H1 (cell line): ENCODE results near the gene PROK1. TPM values are rescaled to one million over a fixed set of nuclear protein-coding genes. Genes with fewer than 3 reads are reported as not detected.

Source experiments
- CTCF ChIA-PET: fragments of 300-600 bp; sonication (Branson Sonifier 250); formaldehyde crosslinking; loops from one replicate; lab custom pipeline; 2021; ENCODE audit not compliant: partially characterized antibody; lab: Charles Lee
- POLR2A ChIA-PET: fragments of 300-600 bp; sonication (Branson Sonifier 250); formaldehyde crosslinking; loops from one replicate; lab custom pipeline; 2021; ENCODE audit warnings: inconsistent platforms; ENCODE audit not compliant: partially characterized antibody; lab: Charles Lee
- DNase-seq, 2 experiments: peaks; one replicate each; pipeline versions ENCODE4 v3.0.0 to v3.0.0-alpha.2; 2010 to 2022; ENCODE audit warnings: low spot score in 2 of 2, low read depth in 1 of 2, mixed read lengths in 1 of 2
- FAIRE-seq: peaks from 2 replicates; lab custom pipeline; 2011; peaks lifted over from hg19 to GRCh38; lab: Jason Lieb, UNC
- H2AFZ ChIP-seq: 2 replicates; pipeline ENCODE4 v1.8.1; 2012; ENCODE audit warnings: low read length, inconsistent platforms
- H2AK5ac ChIP-seq: 2 replicates; pipeline ENCODE4 v1.6.1; 2013; ENCODE audit warnings: low read depth, low read length
- H2BK120ac ChIP-seq: replicated peaks from 2 replicates; pipeline ENCODE3; 2013; ENCODE audit warnings: low read depth, low read length, inconsistent platforms
- H2BK12ac ChIP-seq: 2 replicates; pipeline ENCODE4 v1.6.1; 2013; ENCODE audit warnings: low read depth, low read length
- H2BK15ac ChIP-seq: 2 replicates; pipeline ENCODE4 v1.6.1; 2013; ENCODE audit warnings: low read length
- H2BK20ac ChIP-seq: 2 replicates; pipeline ENCODE4 v1.6.1; 2013; ENCODE audit warnings: low read length
- H2BK5ac ChIP-seq: 2 replicates; pipeline ENCODE4 v1.6.1; 2013; ENCODE audit warnings: low read depth, low read length
- H3K14ac ChIP-seq: 2 replicates; pipeline ENCODE4 v1.6.1; 2013; ENCODE audit warnings: inconsistent platforms; ENCODE audit not compliant: insufficient read length
- H3K18ac ChIP-seq: 2 replicates; pipeline ENCODE4 v1.6.1; 2013; ENCODE audit warnings: low read length; ENCODE audit errors: extremely low read depth
- H3K23ac ChIP-seq: 2 replicates; pipeline ENCODE4 v1.6.1; 2013; ENCODE audit warnings: inconsistent platforms; ENCODE audit not compliant: insufficient read length
- H3K23me2 ChIP-seq: 2 replicates; pipeline ENCODE4 v1.6.1; 2013; ENCODE audit warnings: low read depth, low read length
- H3K27ac ChIP-seq: 2 replicates; pipeline ENCODE4 v1.6.1; 2011; ENCODE audit warnings: low read depth, low read length, inconsistent platforms
- H3K27me3 ChIP-seq, 4 experiments: replicated peaks in 1 of 4; 1 replicate in 1 of 4; 2 replicates in 3 of 4; pipeline versions ENCODE4 v1.6.1 to v1.8.1; 2011 to 2013; ENCODE audit warnings: low read length in 3 of 4, mild to moderate bottlenecking in 3 of 4, inconsistent platforms in 2 of 4, mixed read lengths in 2 of 4, moderate library complexity in 1 of 4; ENCODE audit not compliant: control insufficient read depth in 3 of 4, insufficient read depth in 3 of 4; ENCODE audit errors: extremely low read depth in 1 of 4
- H3K36me3 ChIP-seq, 4 experiments: 2 replicates each; pipeline versions ENCODE4 v1.6.1 to v1.8.1; 2011 to 2013; ENCODE audit warnings: mild to moderate bottlenecking in 4 of 4, low read length in 3 of 4, moderate library complexity in 2 of 4, control low read depth in 1 of 4, inconsistent platforms in 1 of 4; ENCODE audit not compliant: insufficient read depth in 4 of 4, control insufficient read depth in 2 of 4
- H3K4ac ChIP-seq: replicated peaks from 2 replicates; pipeline ENCODE3; 2013; ENCODE audit warnings: low read length, low read depth, mixed read lengths, inconsistent platforms; ENCODE audit not compliant: insufficient read length
- H3K4me1 ChIP-seq, 4 experiments: replicated peaks in 1 of 4; 1 replicate in 1 of 4; 2 replicates in 3 of 4; pipeline versions ENCODE4 v1.6.1 to v1.8.1; 2011 to 2013; ENCODE audit warnings: low read length in 3 of 4, inconsistent platforms in 2 of 4, mixed read lengths in 1 of 4; ENCODE audit not compliant: insufficient read depth in 4 of 4, control insufficient read depth in 3 of 4
- H3K4me2 ChIP-seq, 2 experiments: 2 replicates each; pipeline versions ENCODE4 v1.6.1 to v1.8.1; 2011 to 2013; ENCODE audit warnings: low read depth in 2 of 2, low read length in 2 of 2, control low read depth in 1 of 2, inconsistent platforms in 1 of 2, mild to moderate bottlenecking in 1 of 2; ENCODE audit not compliant: insufficient read depth in 1 of 2
- H3K4me3 ChIP-seq, 4 experiments: fragments of 200-600, 300-600 bp in 1 of 4; sonication (generic), shearing (Covaris generic), sonication (Bioruptor Twin) in 1 of 4; 2 replicates each; pipeline versions ENCODE4 v1.5.1 to v1.8.1; 2011 to 2016; ENCODE audit warnings: low read length in 4 of 4, low read depth in 3 of 4, control low read depth in 2 of 4, inconsistent platforms in 2 of 4, mild to moderate bottlenecking in 2 of 4, mixed read lengths in 1 of 4, moderate library complexity in 1 of 4; ENCODE audit not compliant: insufficient read depth in 2 of 4; ENCODE audit errors: extremely low read depth in 1 of 4
- H3K56ac ChIP-seq: replicated peaks from 2 replicates; pipeline ENCODE3; 2013; ENCODE audit warnings: low read depth, mild to moderate bottlenecking, mixed read lengths, low read length, inconsistent platforms; ENCODE audit not compliant: insufficient read length
- H3K79me1 ChIP-seq: 2 replicates; pipeline ENCODE4 v1.6.1; 2013; ENCODE audit warnings: low read depth, low read length, control low read depth
- H3K79me2 ChIP-seq, 2 experiments: 2 replicates each; pipeline versions ENCODE4 v1.6.1 to v1.8.1; 2012 to 2013; ENCODE audit warnings: low read length in 2 of 2, mild to moderate bottlenecking in 2 of 2, inconsistent platforms in 1 of 2; ENCODE audit not compliant: insufficient read depth in 2 of 2, control insufficient read depth in 1 of 2
- H3K9ac ChIP-seq, 4 experiments: replicated peaks in 1 of 4; 1 replicate in 1 of 4; 2 replicates in 3 of 4; pipeline versions ENCODE4 v1.6.1 to v1.8.1; 2011 to 2013; ENCODE audit warnings: low read depth in 3 of 4, low read length in 3 of 4, control low read depth in 2 of 4, mild to moderate bottlenecking in 2 of 4, moderate library complexity in 2 of 4, inconsistent platforms in 1 of 4; ENCODE audit errors: extremely low read depth in 1 of 4
- H3K9me3 ChIP-seq, 2 experiments: 2 replicates each; pipeline versions ENCODE4 v1.6.1 to v1.8.1; 2012 to 2013; ENCODE audit warnings: mild to moderate bottlenecking in 2 of 2, moderate library complexity in 2 of 2, control low read depth in 1 of 2, inconsistent platforms in 1 of 2, low read depth in 1 of 2, low read length in 1 of 2, mixed read lengths in 1 of 2; ENCODE audit not compliant: insufficient read depth in 2 of 2
- H4K20me1 ChIP-seq, 2 experiments: replicated peaks in 1 of 2; 2 replicates each; pipeline versions ENCODE3 to v1.8.1; 2011 to 2013; ENCODE audit warnings: inconsistent platforms in 2 of 2, low read length in 2 of 2, mild to moderate bottlenecking in 1 of 2; ENCODE audit not compliant: insufficient read depth in 2 of 2, control insufficient read depth in 1 of 2
- H4K5ac ChIP-seq: 2 replicates; pipeline ENCODE4 v1.6.1; 2013; ENCODE audit warnings: low read length, low read depth, mixed read lengths, inconsistent platforms; ENCODE audit not compliant: insufficient read length
- H4K8ac ChIP-seq: 2 replicates; pipeline ENCODE4 v1.8.0; 2013; ENCODE audit warnings: mild to moderate bottlenecking, moderate library complexity, low read length, inconsistent platforms; ENCODE audit not compliant: insufficient read depth; ENCODE audit errors: extremely low read depth
- H4K91ac ChIP-seq: replicated peaks from 2 replicates; pipeline ENCODE3; 2013; ENCODE audit warnings: low read length, mixed read lengths, inconsistent platforms; ENCODE audit not compliant: insufficient read length
- CTCF ChIP-seq, 3 experiments: IDR thresholded peaks; 1 replicate in 2 of 3; 2 replicates in 1 of 3; pipeline versions ENCODE4 v1.5.1 to v1.6.1; 2011; ENCODE audit warnings: low read length in 3 of 3, mild to moderate bottlenecking in 3 of 3, inconsistent platforms in 2 of 3, low read depth in 1 of 3, moderate library complexity in 1 of 3; ENCODE audit not compliant: insufficient read depth in 1 of 3; ENCODE audit errors: control extremely low read depth in 1 of 3
- EP300 ChIP-seq, 2 experiments: IDR thresholded peaks; 1 replicate in 1 of 2; 2 replicates in 1 of 2; pipeline ENCODE4 v1.6.1; 2011 to 2012; ENCODE audit warnings: low read depth in 2 of 2, low read length in 2 of 2, mild to moderate bottlenecking in 2 of 2, borderline replicate concordance in 1 of 2, inconsistent platforms in 1 of 2, moderate library complexity in 1 of 2
- MAFK ChIP-seq: IDR thresholded peaks from 2 replicates; pipeline ENCODE4 v1.6.1; 2012; ENCODE audit warnings: low read depth, mild to moderate bottlenecking, improper control_type of control experiment, low read length
- NRF1 ChIP-seq: IDR thresholded peaks from 2 replicates; pipeline ENCODE4 v1.6.1; 2011; ENCODE audit warnings: mild to moderate bottlenecking, low read depth, low read length, improper control_type of control experiment
- SP2 ChIP-seq: IDR thresholded peaks from 2 replicates; pipeline ENCODE4 v1.6.1; 2012; ENCODE audit warnings: mild to moderate bottlenecking, low read length, inconsistent platforms
- YY1 ChIP-seq: IDR thresholded peaks from 2 replicates; pipeline ENCODE4 v1.6.1; 2011; ENCODE audit warnings: low read depth, mild to moderate bottlenecking, low read length
- WGBS, 2 experiments: shearing (Covaris generic) in 1 of 2; methylation state at CpG; one replicate each; pipeline versions ENCODE4 v1.1.6 to v1.1.7; 2013 to 2015; ENCODE audit warnings: low lambda C conversion rate in 2 of 2, mixed read lengths in 2 of 2, inconsistent platforms in 1 of 2, low coverage in 1 of 2, missing lambda C conversion rate in 1 of 2; ENCODE audit not compliant: insufficient replicate concordance in 2 of 2, insufficient coverage in 1 of 2, insufficient read length in 1 of 2; ENCODE audit errors: extremely low coverage in 1 of 2, missing lambda C conversion rate in 1 of 2; 5-methylcytosine and 5-hydroxymethylcytosine counted together
- polyA plus RNA-seq, 7 experiments: library from polyadenylated mRNA; depleted of rRNA in 3 of 7; stranded (reverse) in 5 of 7; unstranded in 2 of 7; fragments of >200 nt in 5 of 7; fragments of 200-250 nt in 2 of 7; gene quantifications; 1 replicate in 5 of 7; 2 replicates in 1 of 7; 4 replicates in 1 of 7; pipeline versions ENCODE4 v1.2.1 to v1.2.3, GENCODE V29; 2011 to 2013; ENCODE audit warnings: missing spikeins in 2 of 7, mixed read lengths in 2 of 7
- total RNA-seq: library from RNA; stranded (reverse); fragmentation: NEBNext Ultra II Directional; extraction: Animal tissue kit (Norgen Biotek cat#: 25700); gene quantifications from 2 replicates; pipeline ENCODE4 v1.2.1, GENCODE V29; 2021

The PROK1 gene
- total and polyA plus RNA-seq, 2 of the 8 experiments (the other 6 are each of a cell fraction or from before 2014, with no cell fraction given), result 0.12 TPM; not detected in 1

- H3K4me1 ChIP-seq, result no peaks in the 10 kb centered on the region
- H2BK120ac ChIP-seq, result no peak overlapping the region
- no peak overlapping the region for H3K14ac ChIP-seq
- no peaks in the 10 kb centered on the region for H3K9me3 ChIP-seq
- no peak overlapping the region for H4K5ac ChIP-seq
- DNase-seq (no peak), FAIRE-seq (no peak)
- H2BK15ac ChIP-seq, result no peak overlapping the region
- no peak overlapping the region for H3K4me2 ChIP-seq
- no peaks in the 10 kb centered on the region for H3K79me2 ChIP-seq
- H2BK20ac ChIP-seq, result no peak overlapping the region
- H4K91ac ChIP-seq, result no peak overlapping the region
- H3K79me1 ChIP-seq, result no peaks in the 10 kb centered on the region
- no peak overlapping the region for H3K56ac ChIP-seq
- 79% methylated on average over 7 of the region's 7 CpGs; no CpG with 5 or more reads in 1 of the 2 experiments for WGBS, 2 experiments
- H3K36me3 ChIP-seq, result no peaks in the 10 kb centered on the region
- H3K27me3 ChIP-seq, result no peaks in the 10 kb centered on the region
- no peak overlapping the region for H3K4me3 ChIP-seq
- POLR2A ChIA-PET, result interaction anchor here (0.9 to 1.0 kb wide), 2 partner anchors 31 to 54 kb away, joined by 3 to 4 read pairs; no protein-coding TSS in a partner anchor
- no peak overlapping the region for H2AFZ ChIP-seq
- peak overlapping the region; percentile 16; the same call in 1 of the 2 replicates for H4K8ac ChIP-seq
- H3K23ac ChIP-seq, result no peak overlapping the region
- TF ChIP-seq MAFK (no peak), YY1 (no peak), NRF1 (no peak), SP2 (no peak), EP300 (IDR thresholded peaks at IDR 0.05; ENCODE audit: borderline replicate concordance in 1 of 2, low read depth in 2 of 2, low read length in 2 of 2) (no peak), CTCF (IDR thresholded peaks at IDR 0.05; ENCODE audit: control extremely low read depth in 1 of 3, insufficient read depth in 1 of 3, low read depth in 1 of 3, low read length in 3 of 3) (peak in 1 of 3 experiments; percentile 15; a peak in 2 of 4 replicates)
- no peak overlapping the region for H2BK5ac ChIP-seq
- H3K27ac ChIP-seq, result no peak overlapping the region
- no peaks in the 10 kb centered on the region for H4K20me1 ChIP-seq
- H2BK12ac ChIP-seq, result no peak overlapping the region
- no peak overlapping the region for H3K4ac ChIP-seq
- CTCF ChIA-PET, result interaction anchor here (0.6 to 24.1 kb wide), 32 partner anchors 9 to 332 kb away, joined by 3 to 465 read pairs (median 4); partner anchors contain the start of gene KCNC4
- H3K23me2 ChIP-seq, result no peaks in the 10 kb centered on the region; the same call in 1 of the 2 replicates
- no peak overlapping the region for H3K9ac ChIP-seq
- H2AK5ac ChIP-seq, result no peak overlapping the region
- no peak overlapping the region for H3K18ac ChIP-seq
Measured at GRCh38 chr1:110465038-110465813, 14.3 kb downstream of the PROK1 start.
